ENCODE measurements around the gene GJA1. TPM values are rescaled to one million over a fixed set of nuclear protein-coding genes. Genes with fewer than 3 reads are reported as not detected.

The GJA1 gene
- total RNA-seq, 1 experiment from 2014 or later = 528 TPM

GRCh38 chr6:121449331-121449730 lies 13.9 kb downstream of the GJA1 start:
- H3K23ac ChIP-seq (ENCODE audit: insufficient read length, low read depth, low read length) = no peak overlapping the region
- H3K9me3 ChIP-seq (ENCODE audit: control insufficient read depth, low read depth, low read length) = no peaks in the 10 kb centered on the region
- no peak overlapping the region for H3K18ac ChIP-seq (ENCODE audit: insufficient read length, low read depth, low read length)
- H2BK5ac ChIP-seq (ENCODE audit: insufficient read length, low read length) = no peak overlapping the region
- H3K4ac ChIP-seq (ENCODE audit: low read depth, low read length) = no peak overlapping the region
- no peak overlapping the region for H3K56ac ChIP-seq (ENCODE audit: insufficient read length, low read depth, low read length)
- no peaks in the 10 kb centered on the region for H3K23me2 ChIP-seq (ENCODE audit: insufficient read length, low read depth, low read length, poor library complexity, severe bottlenecking)
- H3K9ac ChIP-seq (ENCODE audit: extremely low read depth, insufficient read length, low read length) = no peak overlapping the region
- H3K79me1 ChIP-seq (ENCODE audit: insufficient read depth, low read depth, low read length, poor library complexity, severe bottlenecking) = no peaks in the 10 kb centered on the region
- no peaks in the 10 kb centered on the region for H3K9me3 Mint-ChIP-seq
- TF ChIP-seq CTCF (conservative IDR thresholded peaks at IDR 0.05) = no peak
- no peak overlapping the region for H3K4me3 Mint-ChIP-seq
- H2AK5ac ChIP-seq (ENCODE audit: insufficient read length, low read length) = no peak overlapping the region
- H3K27ac ChIP-seq (ENCODE audit: insufficient read length, low read depth, low read length) = no peak overlapping the region
- no peak overlapping the region for H3K4me2 ChIP-seq (ENCODE audit: insufficient read depth, insufficient read length, low read length)
- no peak for DNase-seq
- peaks cover 17% of the 10 kb centered on the region; the same call in 1 of the 2 replicates for H3K79me2 ChIP-seq (ENCODE audit: insufficient read depth, low read length)
- peaks cover 26 to 29% of the 10 kb centered on the region in 2 experiments for H3K4me1 Mint-ChIP-seq
- no CpG with 5 or more reads among the region's 1 CpG for WGBS (ENCODE audit: extremely low coverage, insufficient read length, low lambda C conversion rate)
- no peaks in the 10 kb centered on the region for H3K27me3 ChIP-seq (ENCODE audit: insufficient read depth, low read length)
- 0 out of 7 replicates have a peak overlapping the region, but pooled peaks of 1 of the 3 experiments have one; percentile 40 for H3K27ac Mint-ChIP-seq
- no peak overlapping the region for H3T11ph ChIP-seq (ENCODE audit: low read length)
- no peaks in the 10 kb centered on the region for H4K20me1 ChIP-seq (ENCODE audit: control insufficient read depth, insufficient read depth, insufficient read length)
- no peak overlapping the region for H2BK12ac ChIP-seq (ENCODE audit: insufficient read length, low read depth, low read length)
- H2AFZ ChIP-seq (ENCODE audit: low read length) = no peak overlapping the region
- no peak overlapping the region for H4K91ac ChIP-seq (ENCODE audit: insufficient read length, low read depth, low read length)
- peaks cover 47 to 62% (median 59%) of the 10 kb centered on the region in 3 experiments for H3K36me3 Mint-ChIP-seq (ENCODE audit: insufficient read depth in 1 of 3, low read depth in 3 of 3)
- no peak overlapping the region for H2BK20ac ChIP-seq (ENCODE audit: low read depth, low read length, poor library complexity, severe bottlenecking)
- H3K4me1 ChIP-seq (ENCODE audit: insufficient read depth, low read length) = no peaks in the 10 kb centered on the region; the same call in 1 of the 2 replicates
- no peak overlapping the region for H4K8ac ChIP-seq (replicated peaks; ENCODE audit: insufficient read length, low read depth, low read length)
- no peak overlapping the region for H2BK120ac ChIP-seq (ENCODE audit: low read depth, low read length, poor library complexity, severe bottlenecking)
- no peak overlapping the region for H3K14ac ChIP-seq (ENCODE audit: insufficient read depth, low read length)
- H4K5ac ChIP-seq (ENCODE audit: insufficient read length, low read depth, low read length) = no peak overlapping the region
- H2BK15ac ChIP-seq (ENCODE audit: low read depth, low read length) = no peak overlapping the region
- H3K27me3 Mint-ChIP-seq (ENCODE audit: low read depth) = no peaks in the 10 kb centered on the region

All from H9 (cell line).